SU-DHL-6 (cell line): ENCODE measurements around the gene FAM170B.

ENCODE experiments used
- EZH2phosphoT487 ChIP-seq: fragments of 200-600 bp; sonication (generic), shearing (Covaris generic); conservative IDR thresholded peaks from 2 replicates; pipeline ENCODE4 v1.6.1; 2018; ENCODE audit warnings: mild to moderate bottlenecking, antibody characterized with exemption, low read length, moderate library complexity, mixed read lengths
- TF ChIP-seq, protein P1 (sequence below): fragments of 200-600 bp; sonication (generic); IDR thresholded peaks from one replicate; pipeline ENCODE4 v1.5.1; 2017; ENCODE audit warnings: antibody characterized with exemption, mild to moderate bottlenecking, low read length, moderate library complexity; ENCODE audit not compliant: insufficient read depth, poor library complexity, severe bottlenecking

DNA sequence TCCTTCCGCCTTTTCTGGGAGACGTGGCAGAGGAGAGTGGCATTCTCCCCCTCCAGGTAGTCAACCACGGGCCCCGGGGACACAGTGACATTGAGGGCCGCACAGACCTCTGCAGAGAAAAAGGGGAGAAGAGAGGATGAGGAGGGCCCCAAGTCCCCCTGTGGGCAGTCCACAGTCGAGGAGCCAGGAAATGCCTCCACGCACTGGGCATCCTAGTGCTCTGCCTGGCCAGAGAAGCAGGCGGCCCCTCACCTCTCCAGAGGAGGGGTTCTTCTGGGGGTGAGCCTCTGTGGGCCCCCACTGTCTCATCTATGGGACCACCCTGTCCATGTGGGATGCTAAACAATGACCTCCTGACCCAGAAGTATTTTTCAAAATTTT, 25.9 kb downstream of the FAM170B start:
- TF ChIP-seq, protein P1, sequence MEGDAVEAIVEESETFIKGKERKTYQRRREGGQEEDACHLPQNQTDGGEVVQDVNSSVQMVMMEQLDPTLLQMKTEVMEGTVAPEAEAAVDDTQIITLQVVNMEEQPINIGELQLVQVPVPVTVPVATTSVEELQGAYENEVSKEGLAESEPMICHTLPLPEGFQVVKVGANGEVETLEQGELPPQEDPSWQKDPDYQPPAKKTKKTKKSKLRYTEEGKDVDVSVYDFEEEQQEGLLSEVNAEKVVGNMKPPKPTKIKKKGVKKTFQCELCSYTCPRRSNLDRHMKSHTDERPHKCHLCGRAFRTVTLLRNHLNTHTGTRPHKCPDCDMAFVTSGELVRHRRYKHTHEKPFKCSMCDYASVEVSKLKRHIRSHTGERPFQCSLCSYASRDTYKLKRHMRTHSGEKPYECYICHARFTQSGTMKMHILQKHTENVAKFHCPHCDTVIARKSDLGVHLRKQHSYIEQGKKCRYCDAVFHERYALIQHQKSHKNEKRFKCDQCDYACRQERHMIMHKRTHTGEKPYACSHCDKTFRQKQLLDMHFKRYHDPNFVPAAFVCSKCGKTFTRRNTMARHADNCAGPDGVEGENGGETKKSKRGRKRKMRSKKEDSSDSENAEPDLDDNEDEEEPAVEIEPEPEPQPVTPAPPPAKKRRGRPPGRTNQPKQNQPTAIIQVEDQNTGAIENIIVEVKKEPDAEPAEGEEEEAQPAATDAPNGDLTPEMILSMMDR: no peak
- TF ChIP-seq EZH2phosphoT487: no peak
